CD14-positive monocyte (primary cell): ENCODE measurements around the gene RABGAP1. TPM values are rescaled to one million over a fixed set of nuclear protein-coding genes. Genes with fewer than 3 reads are reported as not detected.

Experiments used
- DNase-seq, 3 donors: peaks; one replicate each; pipeline ENCODE4 v3.0.0-alpha.2; 2011 to 2022
- H2AFZ ChIP-seq: 2 replicates; pipeline ENCODE4 v1.6.0; 2012; ENCODE audit warnings: mild to moderate bottlenecking, low read depth, low read length, inconsistent platforms; ENCODE audit not compliant: insufficient read depth, poor library complexity, severe bottlenecking
- H3K27ac ChIP-seq, 2 donors: 1 replicate in 1 of 2; 2 replicates in 1 of 2; pipeline ENCODE4 v1.5.1; 2012 to 2013; ENCODE audit warnings: low read length in 2 of 2, control low read depth in 1 of 2, inconsistent platforms in 1 of 2, low read depth in 1 of 2, mild to moderate bottlenecking in 1 of 2
- H3K27me3 ChIP-seq, 2 donors: one replicate each; pipeline versions ENCODE4 v1.6.0 to v1.6.1; 2011 to 2013; ENCODE audit warnings: low read length in 2 of 2; ENCODE audit not compliant: control insufficient read depth in 2 of 2, insufficient read depth in 2 of 2
- H3K36me3 ChIP-seq, 2 donors: replicated peaks in 1 of 2; 1 replicate in 1 of 2; 2 replicates in 1 of 2; pipeline versions ENCODE4 v1.5.1 to v1.6.1; 2012 to 2013; ENCODE audit warnings: low read length in 2 of 2, control low read depth in 1 of 2, inconsistent platforms in 1 of 2, mild to moderate bottlenecking in 1 of 2; ENCODE audit not compliant: insufficient read depth in 2 of 2, control insufficient read depth in 1 of 2
- H3K4me1 ChIP-seq, 2 donors: 1 replicate in 1 of 2; 2 replicates in 1 of 2; pipeline versions ENCODE4 v1.5.1 to v1.6.1; 2012 to 2013; ENCODE audit warnings: low read length in 2 of 2, control low read depth in 1 of 2, inconsistent platforms in 1 of 2, mild to moderate bottlenecking in 1 of 2, moderate library complexity in 1 of 2; ENCODE audit not compliant: insufficient read depth in 2 of 2, control insufficient read depth in 1 of 2
- H3K4me2 ChIP-seq: replicated peaks from 2 replicates; pipeline ENCODE3; 2012; ENCODE audit warnings: low read length, moderate library complexity, mild to moderate bottlenecking; ENCODE audit not compliant: poor library complexity, severe bottlenecking; ENCODE audit errors: extremely low read depth
- H3K4me3 ChIP-seq, 3 experiments: fragments of 200-600 bp in 1 of 3; sonication (generic) in 1 of 3; replicated peaks in 1 of 3; 1 replicate in 2 of 3; 2 replicates in 1 of 3; pipeline ENCODE4 v1.5.1; 2011 to 2013; ENCODE audit warnings: low read length in 3 of 3, mild to moderate bottlenecking in 3 of 3, control low read depth in 2 of 3, low read depth in 2 of 3, inconsistent platforms in 1 of 3, moderate library complexity in 1 of 3
- H3K79me2 ChIP-seq: 2 replicates; pipeline ENCODE4 v1.6.0; 2012; ENCODE audit warnings: mild to moderate bottlenecking, control low read depth, inconsistent platforms, low read length, moderate library complexity; ENCODE audit not compliant: insufficient read depth
- H3K9ac ChIP-seq: 2 replicates; pipeline ENCODE4 v1.6.0; 2017; ENCODE audit warnings: low read length, mild to moderate bottlenecking; ENCODE audit not compliant: insufficient read depth, poor library complexity, severe bottlenecking
- H3K9me3 ChIP-seq, 2 donors: replicated peaks in 1 of 2; 1 replicate in 1 of 2; 2 replicates in 1 of 2; pipeline versions ENCODE4 v1.5.1 to v1.6.1; 2012 to 2013; ENCODE audit warnings: low read length in 2 of 2, control low read depth in 1 of 2; ENCODE audit not compliant: control insufficient read depth in 1 of 2, insufficient read depth in 1 of 2
- H4K20me1 ChIP-seq: 2 replicates; pipeline ENCODE4 v1.6.0; 2012; ENCODE audit warnings: mild to moderate bottlenecking, low read length, control low read depth, moderate library complexity; ENCODE audit not compliant: insufficient read depth
- H3K27ac Mint-ChIP-seq, 7 donors: one replicate each; pipeline ENCODE4 v1.8.0; 2020; ENCODE audit warnings: mild to moderate bottlenecking in 7 of 7, mixed read lengths in 7 of 7, moderate library complexity in 6 of 7, inconsistent platforms in 2 of 7
- H3K27me3 Mint-ChIP-seq, 3 donors: one replicate each; pipeline ENCODE4 v1.8.0; 2021 to 2022; ENCODE audit warnings: low read depth in 3 of 3, mild to moderate bottlenecking in 3 of 3, mixed read lengths in 3 of 3, moderate library complexity in 3 of 3, inconsistent platforms in 1 of 3
- H3K36me3 Mint-ChIP-seq, 2 donors: one replicate each; pipeline ENCODE4 v1.8.0; 2020; ENCODE audit warnings: mixed read lengths in 2 of 2, inconsistent platforms in 1 of 2, mild to moderate bottlenecking in 1 of 2
- H3K4me1 Mint-ChIP-seq: one replicate; pipeline ENCODE4 v1.8.0; 2020; ENCODE audit warnings: mild to moderate bottlenecking, mixed read lengths
- H3K4me3 Mint-ChIP-seq, 2 donors: one replicate each; pipeline ENCODE4 v1.8.0; 2020; ENCODE audit warnings: mild to moderate bottlenecking in 2 of 2, mixed read lengths in 2 of 2, moderate library complexity in 1 of 2
- H3K9me3 Mint-ChIP-seq, 7 donors: one replicate each; pipeline ENCODE4 v1.8.0; 2020 to 2022; ENCODE audit warnings: mixed read lengths in 7 of 7, mild to moderate bottlenecking in 6 of 7, moderate library complexity in 6 of 7, inconsistent platforms in 2 of 7
- WGBS: methylation state at CpG from one replicate; pipeline ENCODE4 v1.1.5; 2013; ENCODE audit warnings: missing lambda C conversion rate; ENCODE audit not compliant: insufficient coverage; 5-methylcytosine and 5-hydroxymethylcytosine counted together
- intact Hi-C, 2 donors: fragments of 100-400 bp; cut with micrococcal nuclease; formaldehyde crosslinking; loops; one replicate each; pipeline versions ENCODE4 v1.15.0 to v1.15.1; 2023
- polyA plus RNA-seq, 3 donors: library from polyadenylated mRNA; depleted of rRNA in 1 of 3; unstranded in 2 of 3; stranded (reverse) in 1 of 3; fragments of 300-500 nt in 2 of 3; fragments of >200 nt in 1 of 3; fragmentation: Illumina TruSeq in 2 of 3; gene quantifications; 1 replicate in 2 of 3; 2 replicates in 1 of 3; pipeline ENCODE4 v1.2.3, GENCODE V29; 2012 to 2021
- TF ChIP-seq, protein P1 (sequence below): fragments of 200-600 bp; IDR thresholded peaks from one replicate; pipeline ENCODE4 v1.8.0; 2022; ENCODE audit warnings: antibody characterized with exemption, mild to moderate bottlenecking

Gene RABGAP1
- polyA plus RNA-seq, 3 donors: 14.7 to 24.1 (median 19.3) TPM

DNA sequence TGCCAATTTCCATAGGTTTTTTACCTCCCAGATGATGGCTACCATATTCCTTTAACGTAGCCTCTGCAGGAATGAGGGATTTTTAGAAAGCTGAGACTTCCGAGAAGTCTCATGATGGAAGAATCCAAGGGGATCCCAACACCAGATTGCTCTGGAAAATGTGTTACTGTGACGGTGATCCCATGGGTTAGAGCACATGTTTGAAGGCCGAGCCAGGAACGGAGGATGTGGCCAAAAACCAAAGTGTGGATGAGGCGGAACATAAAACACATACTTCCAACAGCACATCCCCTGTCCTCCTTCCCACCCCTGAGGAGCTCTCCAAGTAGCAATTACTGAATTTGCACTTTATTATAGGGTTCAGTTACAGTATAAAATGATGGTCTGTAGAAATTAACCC lies 175.2 kb downstream of the RABGAP1 start:
- no peaks in the 10 kb centered on the region for H3K9me3 Mint-ChIP-seq
- Histone ChIP-seq H2AFZ (no peak overlapping the region), H3K4me1 (no peaks in the 10 kb centered on the region), H3K27ac (no peak overlapping the region), H3K27me3 (no peaks in the 10 kb centered on the region), H4K20me1 (no peaks in the 10 kb centered on the region), H3K9ac (no peak overlapping the region), H3K4me3 (no peak overlapping the region), H3K4me2 (no peak overlapping the region), H3K79me2 (no peaks in the 10 kb centered on the region), H3K36me3 (no peaks in the 10 kb centered on the region), H3K9me3 (no peaks in the 10 kb centered on the region)
- H3K27me3 Mint-ChIP-seq: peaks cover 0 to 4% (median 0%) of the 10 kb centered on the region in 3 donors
- no peak overlapping the region for H3K27ac Mint-ChIP-seq
- TF ChIP-seq, protein P1, sequence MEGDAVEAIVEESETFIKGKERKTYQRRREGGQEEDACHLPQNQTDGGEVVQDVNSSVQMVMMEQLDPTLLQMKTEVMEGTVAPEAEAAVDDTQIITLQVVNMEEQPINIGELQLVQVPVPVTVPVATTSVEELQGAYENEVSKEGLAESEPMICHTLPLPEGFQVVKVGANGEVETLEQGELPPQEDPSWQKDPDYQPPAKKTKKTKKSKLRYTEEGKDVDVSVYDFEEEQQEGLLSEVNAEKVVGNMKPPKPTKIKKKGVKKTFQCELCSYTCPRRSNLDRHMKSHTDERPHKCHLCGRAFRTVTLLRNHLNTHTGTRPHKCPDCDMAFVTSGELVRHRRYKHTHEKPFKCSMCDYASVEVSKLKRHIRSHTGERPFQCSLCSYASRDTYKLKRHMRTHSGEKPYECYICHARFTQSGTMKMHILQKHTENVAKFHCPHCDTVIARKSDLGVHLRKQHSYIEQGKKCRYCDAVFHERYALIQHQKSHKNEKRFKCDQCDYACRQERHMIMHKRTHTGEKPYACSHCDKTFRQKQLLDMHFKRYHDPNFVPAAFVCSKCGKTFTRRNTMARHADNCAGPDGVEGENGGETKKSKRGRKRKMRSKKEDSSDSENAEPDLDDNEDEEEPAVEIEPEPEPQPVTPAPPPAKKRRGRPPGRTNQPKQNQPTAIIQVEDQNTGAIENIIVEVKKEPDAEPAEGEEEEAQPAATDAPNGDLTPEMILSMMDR: no peak
- 60% methylated on average over 2 of the region's 6 CpGs for WGBS
- peaks cover 0 to 5% of the 10 kb centered on the region in 2 donors for H3K36me3 Mint-ChIP-seq
- intact Hi-C loops: no loop called here
- peaks cover 6% of the 10 kb centered on the region for H3K4me1 Mint-ChIP-seq
- DNase-seq: no peak
- H3K4me3 Mint-ChIP-seq: no peak overlapping the region

DNA sequence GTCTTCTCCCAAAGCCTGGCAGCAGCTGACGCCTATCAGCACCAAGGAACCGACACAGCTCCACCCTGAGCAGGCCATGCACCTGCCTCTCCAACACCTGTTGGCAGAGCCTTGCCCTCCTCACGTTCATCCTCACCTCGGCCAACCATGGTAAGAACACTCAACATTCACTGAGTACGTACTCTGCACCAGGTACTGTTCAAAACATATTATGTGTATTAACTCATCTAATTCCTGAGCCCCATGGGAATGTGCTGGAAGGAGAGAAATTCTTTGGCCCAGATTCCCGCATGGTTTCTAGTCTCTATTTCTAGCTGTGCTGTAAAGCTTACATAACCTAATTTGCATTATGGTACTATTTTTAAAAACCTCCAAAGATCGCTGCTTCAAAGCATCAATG lies 178.7 kb downstream of the RABGAP1 start:
- 100% methylated on average over 4 of the region's 7 CpGs for WGBS
- intact Hi-C loops: no loop called here
- H3K27me3 Mint-ChIP-seq: peaks cover 0 to 4% (median 0%) of the 10 kb centered on the region in 3 donors
- Histone ChIP-seq H3K27me3 (no peaks in the 10 kb centered on the region), H3K4me3 (no peak overlapping the region), H3K4me1 (no peaks in the 10 kb centered on the region), H2AFZ (no peak overlapping the region), H3K4me2 (no peak overlapping the region), H3K27ac (no peak overlapping the region), H3K79me2 (no peaks in the 10 kb centered on the region), H3K9me3 (no peaks in the 10 kb centered on the region), H3K9ac (no peak overlapping the region), H4K20me1 (no peaks in the 10 kb centered on the region), H3K36me3 (no peaks in the 10 kb centered on the region)
- no peak overlapping the region for H3K27ac Mint-ChIP-seq
- DNase-seq: no peak
- peaks cover 2 to 5% of the 10 kb centered on the region in 2 donors for H3K36me3 Mint-ChIP-seq
- H3K4me1 Mint-ChIP-seq: no peaks in the 10 kb centered on the region
- no peak overlapping the region for H3K4me3 Mint-ChIP-seq
- H3K9me3 Mint-ChIP-seq: no peaks in the 10 kb centered on the region
- TF ChIP-seq, protein P1: no peak
